SIG-M5 (cell line): Measurements from ENCODE around the gene FADD.

Source experiments
- DNase-seq: peaks from one replicate; lab custom pipeline; 2025; lab: John Stamatoyannopoulos, UW

Gene FADD

DNA sequence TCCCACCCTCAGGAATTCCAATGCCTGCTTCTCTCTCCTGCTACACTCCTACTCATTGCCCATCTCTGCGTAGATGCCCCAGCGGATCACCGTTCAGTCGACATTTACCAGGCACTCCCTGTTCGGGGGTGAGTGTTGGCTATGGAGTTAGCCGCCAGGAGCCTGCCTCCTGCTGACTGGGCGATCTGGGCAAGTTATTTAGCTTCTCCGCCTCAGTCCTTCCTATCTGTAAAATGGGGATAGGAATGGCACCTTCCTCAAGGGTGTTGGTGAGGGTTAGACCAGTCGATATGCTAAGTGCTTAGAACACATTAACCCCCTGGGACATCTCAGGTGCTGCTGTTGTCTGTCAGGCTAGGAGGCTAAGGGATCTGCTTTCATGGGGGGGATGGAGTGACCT, 30.9 kb downstream of the FADD start:
- DNase-seq = no peak

DNA sequence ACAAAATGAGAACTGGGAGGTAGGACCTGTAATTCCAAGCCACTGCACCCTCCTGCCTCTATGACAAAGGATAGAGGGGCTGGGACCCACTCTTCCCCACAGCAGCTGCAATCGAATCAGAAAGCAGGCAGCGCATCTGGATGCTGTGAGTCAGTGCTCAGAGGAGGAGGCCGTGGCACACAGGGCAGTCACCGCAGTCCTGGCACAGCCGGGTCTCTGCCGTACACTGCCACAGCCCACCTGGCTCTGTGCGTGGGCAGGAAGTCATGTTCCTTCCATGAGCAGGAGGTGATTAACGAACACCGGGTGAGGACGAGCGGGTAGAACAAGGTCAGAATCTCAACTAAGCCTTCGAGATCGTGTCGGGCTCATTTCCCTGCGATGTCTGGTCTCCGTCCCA, 37.2 kb downstream of the FADD start:
- no peak for DNase-seq

DNA sequence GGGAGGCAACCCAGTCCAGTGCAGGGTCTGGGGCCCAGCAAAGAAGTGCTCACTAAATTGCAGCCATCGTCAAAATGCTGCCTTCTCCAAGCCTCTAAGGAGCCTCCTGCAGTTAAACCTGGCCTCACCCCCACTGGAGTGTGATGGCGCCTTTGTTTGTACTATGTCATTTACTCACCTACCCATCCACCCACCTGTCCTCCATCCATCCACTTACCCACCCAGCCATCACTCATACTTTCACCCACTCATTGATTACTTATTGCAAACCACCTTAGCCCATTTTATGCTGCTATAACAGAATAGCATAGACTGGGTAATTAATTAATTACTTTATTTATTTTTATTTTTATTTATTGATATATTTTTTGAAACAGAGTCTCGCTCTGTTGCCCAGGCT, 38.6 kb downstream of the FADD start:
- DNase-seq = no peak

DNA sequence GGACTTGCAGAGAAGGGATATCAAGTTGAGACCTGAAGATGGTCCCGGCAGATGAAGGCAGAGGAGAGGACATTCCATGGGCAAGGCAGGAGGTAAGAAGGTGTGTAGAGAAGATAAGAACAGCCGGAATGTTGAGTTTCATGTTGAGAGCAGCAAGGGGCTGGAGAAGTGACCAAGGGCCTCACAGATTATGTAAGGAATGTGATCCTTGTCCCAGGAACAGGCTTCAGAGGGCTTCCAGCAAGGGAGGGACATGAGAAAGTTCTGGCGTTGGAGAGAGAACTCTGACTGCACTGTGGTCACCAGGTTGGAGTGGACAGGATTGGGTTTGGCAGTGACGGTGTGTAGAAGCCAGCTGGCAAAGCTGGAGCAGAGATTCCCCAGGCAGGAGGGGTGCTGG, 39.8 kb downstream of the FADD start:
- DNase-seq = no peak

DNA sequence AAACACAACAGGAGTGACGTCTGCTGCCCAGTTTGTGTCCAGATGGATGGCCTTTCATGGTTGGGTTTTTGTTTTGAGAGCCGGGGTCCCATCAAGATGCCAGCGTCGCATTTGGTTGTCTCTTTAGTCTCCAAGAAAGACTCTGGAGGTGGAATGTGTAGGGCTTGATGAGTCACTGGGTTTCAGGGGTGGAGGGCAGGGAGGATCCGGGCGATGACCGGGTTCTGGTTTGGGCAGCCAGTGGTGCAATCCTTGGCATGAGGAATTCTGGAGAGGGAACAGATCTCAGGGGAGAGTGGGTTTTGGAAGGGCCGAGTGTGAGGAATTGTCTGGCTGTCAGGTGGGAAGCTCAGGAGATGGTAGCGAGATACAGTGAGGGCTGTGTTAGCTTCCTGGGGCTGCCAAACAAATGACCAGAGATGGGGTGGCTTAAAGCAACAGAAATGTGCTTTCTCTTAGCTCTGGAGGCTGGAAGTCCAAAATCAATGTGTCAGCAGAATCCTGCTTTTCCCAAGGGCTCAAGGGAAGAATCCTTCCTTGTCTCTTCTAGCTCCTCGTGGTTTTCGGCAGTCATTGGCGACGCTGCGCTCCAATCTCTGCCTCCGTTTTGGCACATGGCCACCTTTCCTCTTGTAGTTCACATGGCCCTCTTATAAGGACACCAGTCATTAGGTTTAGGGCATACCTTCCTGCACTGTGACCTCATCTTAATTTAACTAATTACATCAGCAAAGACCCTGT, 41.0 kb downstream of the FADD start:
- DNase-seq = no peak

DNA sequence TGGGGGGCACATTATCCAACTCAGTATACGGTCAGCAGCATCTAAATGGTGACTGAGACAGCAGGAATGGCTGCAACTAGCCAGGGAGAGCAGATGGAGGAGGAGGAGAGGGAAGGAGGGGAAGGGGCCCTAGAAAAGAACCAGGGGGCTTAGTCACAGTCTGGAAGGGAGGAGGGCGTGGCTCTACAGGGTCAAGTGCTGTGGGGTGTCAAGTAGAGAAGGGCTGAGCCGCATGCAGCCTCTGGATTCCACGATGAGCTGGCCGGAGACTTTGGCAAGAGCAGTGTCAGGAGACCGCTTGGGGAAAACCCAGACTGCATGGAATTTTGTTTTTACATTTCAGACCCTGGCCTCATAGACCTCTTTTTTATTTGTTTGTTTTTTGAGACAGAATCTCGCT, 41.6 kb downstream of the FADD start:
- no peak for DNase-seq

DNA sequence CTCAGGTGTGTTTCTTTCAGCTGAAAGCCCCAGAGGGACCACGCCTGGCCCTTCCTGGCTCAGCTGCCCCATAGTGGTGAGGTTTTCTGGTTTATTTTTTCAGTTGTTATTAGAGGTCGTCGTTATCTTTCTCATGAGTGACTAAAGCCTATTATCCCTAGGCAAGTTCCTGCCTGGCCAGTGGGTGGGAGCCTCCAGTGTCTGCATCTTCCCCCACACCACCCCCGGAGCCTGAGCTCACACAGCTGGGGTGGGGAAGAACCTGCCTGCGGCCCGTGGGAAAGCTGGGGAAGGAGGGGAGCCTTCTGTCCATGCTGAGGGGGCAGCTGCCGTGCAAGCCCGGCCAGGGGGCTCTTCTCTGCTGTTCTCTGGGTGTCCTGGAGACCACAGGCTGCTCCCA, 43.1 kb downstream of the FADD start:
- DNase-seq = no peak

DNA sequence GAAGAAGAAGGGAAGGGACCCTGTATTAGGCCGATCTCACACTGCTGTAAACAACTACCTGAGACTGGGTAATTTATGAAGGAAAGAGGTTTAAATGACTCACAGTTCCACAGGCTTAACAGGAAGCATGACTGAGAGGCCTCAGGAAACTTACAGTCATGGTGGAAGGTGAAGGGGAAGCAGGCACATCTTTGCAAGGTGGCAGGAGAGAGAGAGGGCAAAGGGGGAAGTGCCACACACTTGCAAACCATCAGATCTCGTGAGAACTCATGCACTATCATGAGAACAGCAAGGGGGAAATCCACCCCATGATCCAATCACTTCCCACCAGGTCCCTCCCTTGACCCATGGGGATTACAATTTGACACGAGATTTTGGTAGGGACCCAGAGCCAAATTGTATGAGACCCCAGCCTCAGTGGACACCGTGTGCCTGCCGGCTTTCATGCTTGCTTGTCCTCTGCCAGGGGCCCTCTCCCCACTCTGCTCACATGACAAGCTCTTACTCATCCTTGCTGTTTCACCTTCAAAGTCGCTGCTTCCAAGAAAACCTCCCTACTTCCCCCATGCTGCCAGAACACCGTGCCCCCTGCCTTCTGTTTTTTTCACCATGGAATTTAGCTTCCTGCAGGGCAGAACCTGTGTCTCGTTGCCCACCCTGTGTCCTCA, 44.1 kb downstream of the FADD start:
- DNase-seq = no peak

DNA sequence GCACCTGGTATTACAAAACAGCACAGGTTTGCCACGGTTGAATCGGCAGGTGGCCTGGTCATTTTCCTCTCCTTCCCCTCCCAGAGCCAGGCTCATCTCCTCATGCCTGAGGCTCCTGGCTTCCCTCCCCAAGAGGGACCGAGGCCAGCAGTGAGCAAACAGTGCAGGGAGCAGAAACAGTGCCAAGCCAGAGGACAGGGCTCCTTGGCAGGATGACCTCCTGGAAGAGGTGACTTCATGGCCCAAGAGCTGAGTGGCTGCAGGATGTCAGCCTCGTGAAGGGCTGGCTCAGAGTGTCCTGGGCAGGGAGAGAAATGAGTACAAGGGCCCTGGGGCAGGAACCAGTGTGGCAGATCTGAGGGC, 44.6 kb downstream of the FADD start:
- no peak for DNase-seq

DNA sequence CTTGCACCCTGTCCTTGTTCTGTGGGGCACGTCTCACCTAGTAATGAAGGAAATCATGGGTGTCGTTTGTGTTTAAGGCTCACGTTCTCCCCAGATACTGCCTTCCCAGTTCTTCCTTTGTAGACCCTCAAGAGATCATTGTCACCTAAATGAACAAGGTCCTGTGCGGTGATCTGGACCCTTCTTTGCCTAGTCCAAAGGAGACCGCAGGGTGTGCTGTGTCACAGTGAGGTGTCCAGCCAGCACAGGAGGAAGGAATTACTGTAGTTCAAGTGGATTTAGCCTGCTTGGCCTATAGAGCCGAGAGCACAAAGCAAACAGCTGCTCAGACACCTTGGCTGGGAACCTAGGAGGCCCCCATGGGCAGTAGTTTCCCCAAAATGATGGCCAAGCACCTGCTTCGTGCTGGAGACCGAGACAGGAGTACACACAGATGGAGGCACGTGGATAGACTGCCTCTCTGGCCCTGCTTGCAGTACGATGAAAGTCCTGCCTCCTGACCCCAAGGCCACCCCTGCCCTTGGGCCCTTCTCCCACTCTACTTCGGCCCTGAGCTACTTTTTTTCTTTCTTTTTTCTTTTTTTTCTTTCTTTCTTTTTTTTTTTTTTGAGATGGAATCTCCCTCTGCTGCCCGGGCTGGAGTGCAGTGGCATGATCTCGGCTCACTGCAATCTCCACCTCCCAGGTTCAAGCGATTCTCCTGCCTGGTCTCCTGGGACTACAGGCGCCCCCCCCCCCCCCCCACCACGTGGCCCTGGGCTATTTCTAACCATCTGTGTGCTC, 48.0 kb downstream of the FADD start:
- no peak for DNase-seq

DNA sequence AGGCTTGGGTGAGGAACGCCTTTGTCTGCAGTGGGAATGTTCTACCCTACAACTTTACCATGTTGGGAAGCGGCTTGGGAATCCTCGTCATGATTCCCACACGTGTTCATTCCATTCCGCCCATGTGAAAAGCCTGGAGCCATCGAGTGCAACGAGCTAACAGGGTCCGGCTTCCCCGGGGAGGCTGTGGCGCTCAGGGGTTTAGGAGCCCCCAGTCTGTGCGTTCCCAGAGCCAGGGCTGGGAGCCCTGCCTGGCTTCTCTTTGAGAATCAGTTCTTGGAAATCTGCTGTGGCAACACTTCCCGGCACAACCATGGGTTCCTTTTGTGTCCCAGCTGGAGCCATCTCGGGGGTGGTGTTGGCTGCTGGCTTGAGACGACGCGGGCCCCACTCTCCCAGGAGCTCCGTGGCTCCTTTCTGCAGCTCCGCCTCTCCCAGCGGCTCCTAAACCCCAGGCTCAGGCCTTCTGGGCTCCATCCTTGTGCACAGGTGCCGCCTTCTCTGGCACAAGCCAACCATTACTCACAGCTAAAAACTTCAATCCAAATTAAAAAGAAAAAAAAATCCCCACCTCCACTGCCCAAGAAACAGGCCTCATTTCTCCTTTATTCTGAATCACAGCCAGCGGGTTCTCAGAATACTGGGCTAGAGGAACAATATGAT, 48.7 kb downstream of the FADD start:
- DNase-seq = no peak

DNA sequence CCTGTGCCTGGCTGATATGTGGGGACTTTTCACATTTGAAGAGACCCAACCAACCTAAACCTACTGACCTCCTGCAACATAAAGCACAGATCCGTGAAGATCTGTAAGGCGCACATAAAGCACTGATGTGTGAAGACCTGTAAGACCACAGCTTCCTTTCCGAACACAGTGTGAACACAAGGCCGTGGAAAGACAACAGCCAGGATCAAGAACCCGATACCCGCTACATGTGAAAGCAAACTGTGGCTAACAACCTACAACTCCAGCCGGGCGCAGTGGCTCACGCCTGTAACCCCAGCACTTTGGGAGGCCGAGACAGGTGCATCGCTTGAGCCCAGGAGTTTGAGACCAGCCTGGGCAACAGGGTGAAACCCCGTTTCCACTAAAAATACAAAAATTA, 49.7 kb downstream of the FADD start:
- DNase-seq = no peak

DNA sequence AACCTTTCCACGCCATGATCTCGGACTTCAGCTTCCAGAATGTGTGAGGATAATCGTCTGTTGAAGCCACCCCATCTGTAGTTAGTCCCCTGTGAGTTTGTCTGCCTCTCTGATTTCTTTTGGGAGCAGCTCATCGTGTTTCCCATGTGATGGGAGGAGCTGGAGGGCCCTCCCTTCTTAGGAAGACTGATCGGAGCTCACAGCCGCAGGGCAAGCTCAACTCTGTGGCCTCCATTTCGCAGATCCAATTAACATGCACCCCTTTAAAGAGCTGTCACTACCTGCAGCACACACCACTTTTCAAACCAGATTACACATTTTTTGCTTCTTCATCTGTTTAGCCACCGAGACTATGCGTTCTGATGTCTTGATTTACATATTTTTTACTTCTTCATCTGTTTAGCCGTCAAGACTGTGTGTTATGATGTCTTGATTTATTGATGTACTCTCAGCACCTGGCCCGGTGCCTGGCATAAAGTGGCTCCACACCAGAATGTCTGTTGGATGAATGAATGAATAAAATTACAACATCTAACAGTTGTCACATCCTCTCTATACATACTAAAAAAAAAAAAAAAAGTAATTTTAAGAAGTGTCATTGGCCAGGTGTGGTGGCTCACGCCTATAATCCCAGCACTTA, 52.5 kb downstream of the FADD start:
- no peak for DNase-seq
